Neural cell (in vitro differentiated cells): ENCODE measurements around the gene SLF1.

ENCODE experiments used
- CTCF ChIP-seq: fragments of 450-650 bp; IDR thresholded peaks from 2 replicates; pipeline ENCODE4 v1.5.1; 2014; ENCODE audit warnings: antibody characterized with exemption, mild to moderate bottlenecking, moderate library complexity; ENCODE audit not compliant: poor library complexity, severe bottlenecking
- EZH2 ChIP-seq: fragments of 200-600, 300-800 bp; shearing (Covaris generic), sonication (generic); IDR thresholded peaks from 2 replicates; pipeline ENCODE4 v1.6.1; 2014; ENCODE audit warnings: antibody characterized with exemption, low read length, borderline replicate concordance, mild to moderate bottlenecking; ENCODE audit not compliant: insufficient read depth, poor library complexity, severe bottlenecking
- POLR2AphosphoS5 ChIP-seq: IDR thresholded peaks from 2 replicates; pipeline ENCODE4 v1.6.1; 2012
- RAD21 ChIP-seq: fragments of 450-650 bp; conservative IDR thresholded peaks from 2 replicates; pipeline ENCODE4 v1.6.1; 2014; ENCODE audit warnings: antibody characterized with exemption, mild to moderate bottlenecking, moderate library complexity
- TAF1 ChIP-seq: IDR thresholded peaks from 2 replicates; pipeline ENCODE4 v1.6.1; 2012; ENCODE audit warnings: low read depth
- TF ChIP-seq, protein P1 (sequence below): IDR thresholded peaks from 2 replicates; pipeline ENCODE4 v1.6.1; 2012; ENCODE audit warnings: borderline replicate concordance

- TF ChIP-seq CTCF (no peak), EZH2 (no peak), POLR2AphosphoS5 (no peak), RAD21 (no peak), TAF1 (no peak)
- TF ChIP-seq, protein P1, sequence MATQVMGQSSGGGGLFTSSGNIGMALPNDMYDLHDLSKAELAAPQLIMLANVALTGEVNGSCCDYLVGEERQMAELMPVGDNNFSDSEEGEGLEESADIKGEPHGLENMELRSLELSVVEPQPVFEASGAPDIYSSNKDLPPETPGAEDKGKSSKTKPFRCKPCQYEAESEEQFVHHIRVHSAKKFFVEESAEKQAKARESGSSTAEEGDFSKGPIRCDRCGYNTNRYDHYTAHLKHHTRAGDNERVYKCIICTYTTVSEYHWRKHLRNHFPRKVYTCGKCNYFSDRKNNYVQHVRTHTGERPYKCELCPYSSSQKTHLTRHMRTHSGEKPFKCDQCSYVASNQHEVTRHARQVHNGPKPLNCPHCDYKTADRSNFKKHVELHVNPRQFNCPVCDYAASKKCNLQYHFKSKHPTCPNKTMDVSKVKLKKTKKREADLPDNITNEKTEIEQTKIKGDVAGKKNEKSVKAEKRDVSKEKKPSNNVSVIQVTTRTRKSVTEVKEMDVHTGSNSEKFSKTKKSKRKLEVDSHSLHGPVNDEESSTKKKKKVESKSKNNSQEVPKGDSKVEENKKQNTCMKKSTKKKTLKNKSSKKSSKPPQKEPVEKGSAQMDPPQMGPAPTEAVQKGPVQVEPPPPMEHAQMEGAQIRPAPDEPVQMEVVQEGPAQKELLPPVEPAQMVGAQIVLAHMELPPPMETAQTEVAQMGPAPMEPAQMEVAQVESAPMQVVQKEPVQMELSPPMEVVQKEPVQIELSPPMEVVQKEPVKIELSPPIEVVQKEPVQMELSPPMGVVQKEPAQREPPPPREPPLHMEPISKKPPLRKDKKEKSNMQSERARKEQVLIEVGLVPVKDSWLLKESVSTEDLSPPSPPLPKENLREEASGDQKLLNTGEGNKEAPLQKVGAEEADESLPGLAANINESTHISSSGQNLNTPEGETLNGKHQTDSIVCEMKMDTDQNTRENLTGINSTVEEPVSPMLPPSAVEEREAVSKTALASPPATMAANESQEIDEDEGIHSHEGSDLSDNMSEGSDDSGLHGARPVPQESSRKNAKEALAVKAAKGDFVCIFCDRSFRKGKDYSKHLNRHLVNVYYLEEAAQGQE = no peak
Observed at GRCh38 chr5:94690778-94691177, 72.3 kb downstream of the SLF1 start.
